GM18873 (cell line): Measurements from ENCODE around the gene RETNLB.

Experiments used
- ATAC-seq: cut with Tn5 transposase; IDR thresholded peaks from one replicate; pipeline ENCODE4 v1.9.1; 2021; ENCODE audit warnings: mild to moderate bottlenecking, moderate library complexity, moderate number of reproducible peaks; ENCODE audit not compliant: unreplicated experiment, low FRiP score

RETNLB gene

GRCh38 chr3:108757404-108757982 lies at the start of gene RETNLB:
Gene RETNLB, minus strand, starts transcription at chr3:108757410. Its CDS starts 225 bp downstream, at chr3:108757185.
- ATAC-seq, result no peak

- ATAC-seq, result no peak
These were observed 49.1 kb upstream of the RETNLB start for GRCh38 chr3:108806316-108806715.

GRCh38 chr3:108804966-108805365 lies 47.8 kb upstream of the RETNLB start:
- no peak for ATAC-seq

GRCh38 chr3:108804437-108804836 lies 47.2 kb upstream of the RETNLB start:
- ATAC-seq, result no peak

- ATAC-seq, result no peak
These were observed 34.3 kb upstream of the RETNLB start for GRCh38 chr3:108791473-108791872.

- no peak for ATAC-seq
These were observed 23.0 kb upstream of the RETNLB start for GRCh38 chr3:108780235-108780634.

- ATAC-seq, result no peak
These were observed 22.3 kb upstream of the RETNLB start for GRCh38 chr3:108779496-108779895.

- ATAC-seq, result no peak
These were observed 18.4 kb upstream of the RETNLB start for GRCh38 chr3:108775649-108776048.

- no peak for ATAC-seq
These were observed 10.0 kb upstream of the RETNLB start for GRCh38 chr3:108767253-108767652.

- ATAC-seq, result no peak
These were observed 1.5 kb downstream of the RETNLB start for GRCh38 chr3:108755686-108756085.

GRCh38 chr3:108744762-108745161 lies 12.4 kb downstream of the RETNLB start:
- ATAC-seq, result no peak

GRCh38 chr3:108742929-108743328 lies 14.3 kb downstream of the RETNLB start:
- ATAC-seq, result no peak

GRCh38 chr3:108736821-108737220 lies 20.4 kb downstream of the RETNLB start:
- no peak for ATAC-seq

- ATAC-seq, result no peak
These were observed 28.3 kb downstream of the RETNLB start for GRCh38 chr3:108728934-108729333.

GRCh38 chr3:108728105-108728504 lies 29.1 kb downstream of the RETNLB start:
- no peak for ATAC-seq

GRCh38 chr3:108724101-108724500 lies 33.1 kb downstream of the RETNLB start:
- ATAC-seq, result no peak

GRCh38 chr3:108722724-108723123 lies 34.5 kb downstream of the RETNLB start:
- no peak for ATAC-seq

- ATAC-seq, result no peak
These were observed 37.9 kb downstream of the RETNLB start for GRCh38 chr3:108719178-108719806.

- ATAC-seq, result no peak
These were observed 38.8 kb downstream of the RETNLB start for GRCh38 chr3:108718454-108718853.

GRCh38 chr3:108713816-108714215 lies 43.4 kb downstream of the RETNLB start:
- no peak for ATAC-seq

- no peak for ATAC-seq
These were observed 44.1 kb downstream of the RETNLB start for GRCh38 chr3:108713009-108713516.
